Measurements from ENCODE around the gene PSPH.
"Not testable (repeated sequence)": the region's sequence is repeated elsewhere in the genome, so short reads cannot be mapped to it uniquely, and the experiment has no call there.

The PSPH gene

DNA sequence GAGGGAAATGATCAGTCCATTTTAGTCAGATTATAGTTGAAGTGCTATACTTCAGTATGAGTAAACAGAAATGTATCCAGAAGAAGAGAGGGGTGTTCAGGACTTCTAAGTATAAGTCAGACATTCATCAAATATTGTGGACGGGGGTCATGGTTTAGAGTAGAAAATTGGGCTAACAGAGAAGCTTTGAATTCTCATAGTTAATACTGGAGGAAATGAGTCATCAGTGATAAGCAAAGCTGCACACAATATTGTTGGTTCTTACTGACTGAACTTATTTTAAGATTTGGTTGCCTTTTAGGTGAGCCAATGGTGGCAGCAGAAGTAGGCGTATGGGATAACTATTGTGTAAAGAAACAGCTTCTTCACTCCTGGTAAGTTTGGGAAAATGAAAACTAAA lies 11.1 kb upstream of the PSPH start:
- DNase-seq (ENCODE audit: low read depth), result no peak

DNA sequence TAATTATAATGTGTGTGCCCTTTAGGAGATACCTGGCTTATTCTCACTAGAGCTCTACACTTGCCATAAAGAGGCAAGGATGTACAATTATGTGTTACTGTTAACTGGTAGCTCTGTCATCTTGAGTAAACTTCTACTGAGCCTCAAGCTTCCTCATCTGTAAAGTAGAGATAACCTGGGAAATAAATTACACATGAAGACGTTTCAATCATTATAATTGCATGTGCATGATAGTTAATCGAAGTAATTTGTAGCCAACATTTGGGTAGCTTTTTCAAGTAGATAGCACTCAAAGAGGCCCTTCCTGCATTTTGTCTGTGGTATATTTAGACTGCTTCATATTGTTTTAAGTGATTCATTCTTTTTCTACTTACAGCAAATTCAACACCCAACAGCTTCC lies 2.7 kb upstream of the PSPH start:
- no peak for DNase-seq (ENCODE audit: low read depth)

DNA sequence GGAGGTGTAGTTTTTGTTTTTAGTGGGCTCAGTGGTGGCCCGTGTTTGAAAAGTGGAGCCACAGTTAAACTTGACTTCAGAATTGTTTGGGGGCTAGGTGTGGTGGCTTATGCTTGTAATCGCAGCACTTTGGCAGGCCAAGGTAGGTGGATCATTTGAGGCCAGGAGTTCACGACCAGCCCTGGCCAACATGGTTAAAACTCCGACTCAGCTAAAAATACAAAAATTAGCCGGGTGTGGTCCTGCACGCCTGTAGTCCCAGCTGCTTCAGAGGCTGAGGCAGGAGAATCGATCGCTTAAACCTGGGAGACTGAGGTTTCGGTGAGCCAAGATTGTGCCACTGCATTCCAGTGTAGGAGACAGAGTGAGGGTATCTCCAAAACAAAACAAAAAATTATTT lies 2.1 kb upstream of the PSPH start:
- DNase-seq (ENCODE audit: low read depth), result no peak

DNA sequence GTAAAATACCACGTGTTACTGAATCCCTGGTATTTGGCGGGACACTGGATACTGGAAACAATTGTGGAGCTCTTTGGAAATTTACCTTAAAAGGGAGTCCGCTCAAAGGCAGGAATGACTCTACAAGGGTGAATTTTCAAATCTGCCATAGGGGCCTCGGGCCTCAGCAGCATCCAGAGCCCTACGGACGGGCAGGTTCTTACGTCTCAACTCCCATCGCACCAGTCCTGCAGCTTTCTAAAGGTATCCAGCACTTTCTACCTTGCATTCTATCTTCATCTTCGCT lies 248 bp downstream of the PSPH start:
- DNase-seq (ENCODE audit: low read depth), result no peak

DNA sequence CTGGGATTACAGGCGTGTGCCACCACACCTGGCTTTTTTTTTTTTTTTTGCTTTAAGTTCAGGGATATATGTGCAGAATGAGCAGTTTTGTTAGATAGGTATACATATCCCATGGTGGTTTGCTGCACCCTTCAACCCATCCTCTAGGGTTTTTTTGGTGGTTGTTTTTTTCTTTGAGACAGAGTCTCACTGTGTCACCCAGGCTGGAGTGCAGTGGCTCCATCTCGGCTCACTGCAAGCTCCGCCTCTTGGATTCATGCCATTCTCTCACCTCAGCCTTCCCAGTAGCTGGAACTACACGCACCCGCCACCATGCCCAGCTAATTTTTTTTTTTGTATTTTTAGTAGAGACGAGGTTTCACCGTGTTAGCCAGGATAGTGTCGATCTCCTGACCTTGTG lies 2.5 kb downstream of the PSPH start:
- DNase-seq (ENCODE audit: low read depth), result not testable (repeated sequence)

DNA sequence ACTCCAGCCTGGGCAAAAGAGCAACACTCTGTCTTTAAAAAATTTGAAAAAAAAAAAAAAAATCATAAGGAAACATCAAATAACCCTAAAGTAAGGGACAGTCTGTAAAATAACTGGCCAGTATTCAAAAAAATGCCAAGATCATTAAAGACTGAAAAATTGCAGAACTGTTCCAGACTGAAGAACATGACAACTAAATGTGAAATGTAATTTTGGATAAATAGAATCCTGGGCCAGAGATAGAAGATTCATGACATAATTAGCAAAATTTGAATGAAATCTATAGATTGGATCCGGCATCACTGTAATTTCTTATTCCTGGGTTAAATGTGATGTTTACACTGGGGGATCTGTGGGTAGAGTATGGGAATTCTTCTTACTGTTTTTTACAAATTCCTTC lies 3.0 kb downstream of the PSPH start:
- no peak for DNase-seq (ENCODE audit: low read depth)

DNA sequence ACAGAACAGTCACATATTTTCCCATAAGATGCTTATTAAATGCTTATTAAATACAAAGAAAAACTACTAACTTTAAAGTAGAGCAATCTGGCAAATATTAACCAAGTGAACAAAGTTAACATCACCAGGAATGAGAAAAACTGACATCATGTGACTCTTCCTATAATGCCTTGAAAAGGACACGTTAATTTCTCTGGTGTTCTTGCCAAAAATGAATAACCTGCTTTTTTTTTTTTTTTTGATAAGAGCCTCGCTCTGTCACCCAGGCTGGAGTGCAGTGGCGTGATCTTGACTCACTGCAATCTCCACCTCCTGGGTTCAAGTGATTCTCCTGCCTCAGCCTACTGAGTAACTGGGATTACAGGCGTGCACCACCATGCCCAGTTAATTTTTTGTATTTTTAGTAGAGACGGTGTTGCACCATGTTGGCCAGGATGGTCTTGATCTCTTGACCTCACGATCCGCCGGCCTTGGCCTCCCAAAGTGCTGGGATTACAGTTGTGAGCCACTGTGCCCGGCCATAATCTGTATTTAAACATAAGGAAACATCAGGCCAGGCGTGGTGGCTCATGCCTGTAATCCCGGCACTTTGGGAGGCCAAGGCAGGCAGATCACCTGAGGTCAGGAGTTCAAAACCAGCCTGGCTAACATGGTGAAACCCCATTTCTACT lies 3.7 kb downstream of the PSPH start:
- DNase-seq (ENCODE audit: low read depth), result not testable (repeated sequence)

DNA sequence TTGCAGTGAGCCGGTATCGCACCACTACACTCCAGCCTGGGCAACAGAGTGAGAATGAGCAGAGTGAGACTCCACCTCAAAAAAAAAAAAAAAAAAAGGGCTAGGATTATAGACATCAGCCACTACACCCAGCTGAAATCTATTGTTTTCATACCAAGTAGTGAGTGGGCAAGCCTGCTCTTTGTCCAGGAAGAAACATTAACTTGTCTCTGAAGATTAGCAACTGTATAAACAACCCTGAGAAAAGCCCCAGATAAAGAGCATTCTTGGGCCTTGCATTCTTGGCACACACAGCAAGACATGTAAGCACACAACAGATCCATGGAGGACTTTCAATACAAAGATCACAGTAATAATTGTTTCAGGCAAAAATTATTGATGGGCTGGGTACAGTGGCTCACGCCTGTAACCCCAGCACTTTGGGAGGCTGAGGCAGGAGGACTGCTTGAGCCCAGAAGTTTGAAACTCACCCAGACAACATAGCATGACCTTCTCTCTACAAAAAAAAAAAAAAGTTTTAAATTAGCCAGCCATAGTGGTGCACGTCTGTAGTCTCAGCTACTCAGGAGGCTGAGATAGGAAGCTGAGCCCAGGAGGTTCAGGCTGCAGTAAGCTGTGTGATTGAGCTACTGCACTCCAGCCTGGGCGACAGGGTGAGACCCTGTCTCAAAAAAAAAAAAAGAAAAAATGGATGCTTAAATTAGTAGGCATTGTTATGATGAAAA lies 4.4 kb downstream of the PSPH start:
- DNase-seq (ENCODE audit: low read depth), result no peak

DNA sequence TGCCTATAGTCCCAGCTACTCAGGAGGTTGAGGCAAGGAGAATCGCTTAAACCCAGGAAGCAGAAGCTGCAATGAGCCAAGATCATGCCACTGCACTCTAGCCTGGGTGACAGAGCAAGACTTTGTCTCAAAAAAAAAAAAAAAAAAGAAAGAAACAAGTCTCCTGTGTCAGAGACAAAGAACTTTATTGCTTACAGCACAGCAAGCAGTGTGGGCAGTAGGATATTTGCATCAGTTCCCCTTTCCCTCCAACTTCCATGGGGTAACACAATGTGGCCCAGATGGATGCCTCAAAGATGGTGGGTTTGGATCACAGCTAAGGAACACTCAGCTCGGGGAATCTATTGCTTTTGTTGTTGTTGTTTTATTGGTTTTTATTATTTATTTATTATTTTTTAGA lies 5.5 kb downstream of the PSPH start:
- not testable (repeated sequence) for DNase-seq (ENCODE audit: low read depth)

DNA sequence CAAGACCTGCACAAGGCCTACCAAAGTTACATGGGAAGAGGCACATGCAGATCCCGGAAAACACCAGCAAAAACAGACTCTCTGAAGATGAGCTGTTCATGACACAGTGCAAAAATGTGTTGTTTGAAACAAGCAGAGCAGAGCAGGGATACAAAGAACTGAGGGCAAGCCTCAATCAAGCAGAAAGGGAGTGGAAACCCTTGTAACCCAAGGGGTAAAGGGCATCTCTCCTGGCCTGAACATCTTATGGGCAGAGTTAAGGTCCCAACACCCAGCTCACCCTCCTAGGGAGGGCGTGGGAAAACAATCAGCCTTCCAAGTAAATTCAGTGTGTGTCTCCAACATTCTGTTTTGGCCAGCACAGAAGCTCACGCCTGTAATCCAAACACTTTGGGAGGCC lies 10.5 kb downstream of the PSPH start:
- no peak for DNase-seq (ENCODE audit: low read depth)

DNA sequence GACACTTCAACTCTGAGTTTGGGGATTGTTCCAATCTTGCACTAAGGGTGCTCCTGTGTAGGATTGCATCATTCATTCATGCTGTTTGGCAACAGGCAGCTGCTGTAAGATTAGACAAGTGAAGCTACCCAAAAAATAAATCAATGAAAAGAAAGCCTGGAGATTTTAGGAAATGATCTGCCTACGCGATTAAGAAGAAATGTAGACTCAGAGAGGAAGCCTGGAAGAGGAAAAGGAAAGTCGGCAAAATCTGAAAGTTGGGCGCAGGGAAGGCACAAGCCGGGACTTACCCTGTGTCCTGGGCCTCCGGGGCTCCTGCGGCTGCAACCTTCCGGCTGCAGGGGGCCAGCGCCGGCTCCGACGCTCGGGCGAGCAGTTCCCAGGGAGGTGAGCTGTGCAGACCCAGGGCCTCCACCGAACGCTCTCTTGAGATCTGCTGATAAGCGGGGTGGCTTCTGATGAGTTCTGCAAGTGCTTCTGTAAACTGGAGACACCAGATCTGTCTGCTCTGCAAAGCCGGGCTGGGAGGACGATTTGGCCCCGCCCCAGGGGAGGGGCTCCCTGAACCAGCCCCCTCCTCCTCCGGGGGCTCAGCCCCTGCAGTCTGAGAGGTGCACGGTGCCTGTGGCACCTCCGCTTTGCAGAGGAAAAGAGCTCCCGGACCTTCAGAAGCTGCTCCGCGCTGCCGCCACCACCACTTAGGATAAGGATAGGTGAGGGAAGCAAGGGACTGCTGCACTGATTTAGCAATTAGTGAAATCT lies 17.4 kb downstream of the PSPH start:
- DNase-seq (ENCODE audit: low read depth), result peak; percentile 62

DNA sequence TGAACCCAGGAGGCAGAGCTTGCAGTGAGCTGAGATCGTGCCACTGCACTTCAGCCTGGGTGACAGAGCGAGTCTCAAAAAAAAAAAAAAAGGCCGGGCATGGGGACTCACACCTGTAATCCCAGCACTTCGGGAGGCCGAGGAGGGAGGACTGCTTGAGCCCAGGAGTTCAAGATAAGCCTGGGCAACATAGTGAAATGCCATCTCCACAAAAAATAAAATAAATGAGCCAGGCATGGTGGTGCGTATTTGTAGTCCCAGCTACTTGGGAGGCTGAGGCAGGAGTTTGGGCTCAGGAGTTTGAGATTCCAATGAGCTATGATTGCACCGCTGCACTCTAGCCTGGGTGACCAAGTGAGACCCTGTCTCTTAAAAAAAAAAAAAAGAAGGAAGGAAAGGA lies 18.7 kb downstream of the PSPH start:
- DNase-seq (ENCODE audit: low read depth), result not testable (repeated sequence)

DNA sequence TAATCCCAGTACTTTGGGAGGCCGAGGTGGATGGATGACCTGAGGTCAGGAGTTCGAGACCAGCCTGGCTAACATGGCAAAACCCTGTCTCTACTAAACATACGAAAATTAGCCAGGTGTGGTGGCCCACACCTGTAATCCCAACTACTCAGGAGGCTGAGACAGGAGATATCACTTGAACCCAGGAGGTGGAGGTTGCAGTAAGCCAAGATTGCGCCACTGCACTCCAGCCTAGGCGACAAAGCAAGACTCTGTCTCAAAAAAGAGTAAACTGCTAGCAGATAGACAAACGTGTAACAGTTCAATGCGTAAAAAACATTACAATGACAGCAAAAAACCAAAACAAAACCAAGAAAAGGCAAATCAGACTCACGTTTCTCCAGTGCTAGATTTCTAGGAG lies 19.7 kb downstream of the PSPH start:
- DNase-seq (ENCODE audit: low read depth), result not testable (repeated sequence)

DNA sequence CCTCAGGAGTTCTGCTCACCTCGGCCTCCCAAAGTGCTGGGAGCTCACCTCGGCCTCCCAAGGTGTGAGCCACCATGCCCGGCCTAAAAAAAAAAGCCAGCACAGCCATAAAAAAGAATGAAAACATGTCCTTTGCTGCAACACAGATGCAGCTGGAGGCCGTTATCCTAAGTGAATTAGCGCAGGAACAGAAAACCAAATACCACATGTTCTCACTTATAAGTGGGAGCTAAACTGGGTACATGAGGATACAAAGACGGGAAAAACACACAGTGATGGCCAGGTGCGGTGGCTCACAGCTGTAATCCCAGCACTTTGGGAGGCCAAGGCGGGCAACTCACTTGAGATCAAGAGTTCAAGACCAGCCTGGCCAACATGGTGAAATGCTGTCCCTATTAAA lies 20.9 kb downstream of the PSPH start:
- DNase-seq (ENCODE audit: low read depth), result no peak

DNA sequence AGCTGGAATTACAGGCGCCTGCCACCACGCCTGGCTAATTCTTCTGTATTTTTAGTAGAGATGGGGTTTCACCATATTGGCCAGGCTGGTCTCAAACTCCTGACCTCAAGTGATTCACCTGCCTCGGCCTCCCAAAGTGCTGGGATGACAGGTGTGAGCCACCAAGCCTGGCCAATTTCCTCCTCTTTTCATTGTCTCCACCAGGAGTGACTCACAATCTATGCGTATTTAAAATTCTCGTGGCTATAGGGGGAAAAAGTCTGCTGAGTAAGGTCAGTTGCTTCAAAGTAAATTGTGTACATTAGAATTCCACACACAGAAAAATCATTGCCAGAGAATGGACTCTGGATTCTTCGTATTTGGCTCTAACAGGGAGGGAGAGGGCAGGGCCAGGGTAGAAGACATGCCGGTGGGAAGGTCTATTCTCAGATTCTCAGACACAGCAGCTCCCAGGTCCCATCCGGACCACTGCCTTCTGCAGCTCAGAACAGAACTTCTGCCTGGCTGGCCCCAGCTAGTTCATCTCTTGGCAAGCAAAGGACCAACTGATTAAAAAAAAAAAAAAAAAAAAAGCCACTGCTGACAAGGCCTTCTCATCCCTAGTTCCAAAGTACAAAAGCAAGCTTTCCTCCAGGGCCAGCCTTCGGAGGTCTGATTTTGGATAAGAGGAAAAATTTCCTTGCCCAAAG lies 22.2 kb downstream of the PSPH start:
- DNase-seq (ENCODE audit: low read depth), result no peak

DNA sequence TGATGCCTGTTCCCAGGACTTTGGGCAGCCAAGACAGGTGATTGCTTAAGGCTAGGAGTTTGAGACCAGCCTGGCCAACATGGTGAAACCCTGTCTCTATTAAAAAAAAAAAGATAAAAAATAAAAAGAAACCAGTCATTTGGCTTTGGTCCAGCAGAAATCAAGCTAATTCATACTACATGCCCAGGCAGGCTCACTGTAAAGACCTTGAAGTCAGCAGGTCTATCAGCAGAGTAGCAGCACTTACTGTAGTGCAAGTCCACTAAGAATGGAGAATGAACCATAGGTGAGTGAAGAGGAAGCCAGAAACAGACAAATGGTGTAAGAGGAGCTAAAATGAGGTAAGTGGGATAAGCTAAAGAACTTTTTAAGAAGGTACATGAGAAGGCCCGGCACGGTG lies 24.7 kb downstream of the PSPH start:
- no peak for DNase-seq (ENCODE audit: low read depth)

DNA sequence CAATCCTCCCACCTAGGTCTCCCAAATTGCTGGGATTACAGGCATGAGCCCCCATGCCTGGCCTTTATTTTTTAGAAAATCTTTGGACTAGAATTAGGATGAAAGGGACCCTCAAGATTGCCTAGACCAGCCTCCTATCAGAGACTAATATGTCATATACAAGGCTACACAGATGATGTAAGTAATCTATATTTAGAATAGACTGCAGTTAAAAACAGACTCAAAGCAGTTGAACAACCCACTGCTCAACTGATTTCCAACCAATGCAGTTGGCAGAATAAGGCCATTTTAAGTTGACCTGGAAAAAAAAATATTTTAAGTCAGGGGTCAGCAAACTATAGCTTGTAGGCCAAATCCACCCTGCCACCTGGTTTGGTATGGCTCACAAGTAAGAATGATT lies 27.7 kb downstream of the PSPH start:
- DNase-seq (ENCODE audit: low read depth), result no peak

DNA sequence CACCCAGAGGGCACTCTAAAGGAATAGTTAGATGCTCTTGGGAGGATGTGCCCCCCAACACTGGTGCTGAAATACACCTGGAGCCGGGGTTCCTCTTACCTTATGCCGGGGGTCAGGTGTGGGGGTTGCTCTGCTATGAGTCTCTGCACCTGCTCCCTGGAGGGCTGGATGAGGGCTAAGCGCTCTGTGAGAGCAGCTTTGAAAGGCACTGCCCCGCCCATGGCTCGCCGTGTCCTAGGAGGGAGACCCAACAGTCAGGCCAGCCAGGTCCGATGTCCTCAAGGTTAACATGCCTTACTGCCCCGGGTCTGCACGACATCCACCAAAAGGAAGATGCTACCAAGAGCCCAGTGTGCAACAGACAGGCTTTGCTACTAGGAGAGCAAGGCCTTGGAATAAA lies 31.7 kb downstream of the PSPH start:
- no peak for DNase-seq (ENCODE audit: low read depth)

DNA sequence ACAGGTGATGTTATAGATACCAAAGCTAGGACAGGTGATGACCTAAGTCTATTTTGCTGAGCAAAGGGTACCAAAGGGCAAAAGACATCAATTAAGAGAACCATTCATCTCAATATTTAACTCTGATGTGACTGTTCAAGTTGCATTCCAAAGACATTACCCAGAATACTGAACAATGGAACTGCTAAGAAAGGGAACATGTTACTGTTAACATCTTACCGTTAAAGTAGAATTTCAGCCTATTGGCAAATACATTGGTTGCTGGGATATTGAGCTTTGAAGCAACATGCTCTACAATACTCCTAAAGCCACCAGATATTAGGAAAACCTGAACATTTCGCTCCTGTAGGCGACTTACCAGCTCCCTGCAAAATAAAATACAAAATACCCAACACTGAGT lies 34.2 kb downstream of the PSPH start:
- not testable (repeated sequence) for DNase-seq (ENCODE audit: low read depth)

DNA sequence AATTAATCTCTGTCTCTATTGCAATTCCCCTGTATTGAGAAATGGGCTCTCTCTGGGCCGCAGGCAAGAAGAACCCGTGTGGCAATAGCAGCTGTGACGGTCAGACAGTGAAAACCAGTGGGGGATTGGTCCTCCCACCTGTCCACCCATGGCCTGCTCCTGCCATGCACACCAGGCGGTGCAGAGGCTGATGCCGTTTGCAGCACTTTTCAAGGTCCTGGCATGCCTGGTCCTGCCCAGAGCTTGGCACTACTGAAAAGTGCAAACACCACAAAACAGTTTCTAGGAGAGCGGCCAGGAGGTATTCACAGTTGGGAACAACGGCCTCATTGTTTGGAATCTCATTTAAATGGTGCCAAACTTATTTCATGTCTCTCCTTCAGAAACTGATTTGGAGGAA lies 41.5 kb downstream of the PSPH start:
- DNase-seq (ENCODE audit: low read depth), result no peak

DNA sequence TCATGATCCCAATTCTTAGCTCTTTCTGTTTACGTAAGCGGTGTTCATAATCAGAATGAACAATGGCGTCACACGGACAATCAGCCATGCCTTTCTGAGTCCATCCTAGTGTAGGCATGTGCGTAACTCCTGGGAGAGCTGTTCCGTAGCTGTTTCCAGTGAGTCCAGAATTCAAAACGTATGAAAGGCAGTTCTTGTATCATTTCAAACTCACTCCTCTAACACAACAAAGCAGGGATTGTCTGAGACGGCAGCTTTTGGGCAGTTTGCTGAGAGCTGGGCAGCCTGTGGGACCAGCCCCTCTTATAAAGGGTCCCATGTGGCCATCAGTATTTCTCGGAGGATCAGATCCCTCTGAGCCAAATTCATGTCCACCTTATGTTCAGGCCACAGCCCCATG lies 43.4 kb downstream of the PSPH start:
- no peak for DNase-seq (ENCODE audit: low read depth)

DNA sequence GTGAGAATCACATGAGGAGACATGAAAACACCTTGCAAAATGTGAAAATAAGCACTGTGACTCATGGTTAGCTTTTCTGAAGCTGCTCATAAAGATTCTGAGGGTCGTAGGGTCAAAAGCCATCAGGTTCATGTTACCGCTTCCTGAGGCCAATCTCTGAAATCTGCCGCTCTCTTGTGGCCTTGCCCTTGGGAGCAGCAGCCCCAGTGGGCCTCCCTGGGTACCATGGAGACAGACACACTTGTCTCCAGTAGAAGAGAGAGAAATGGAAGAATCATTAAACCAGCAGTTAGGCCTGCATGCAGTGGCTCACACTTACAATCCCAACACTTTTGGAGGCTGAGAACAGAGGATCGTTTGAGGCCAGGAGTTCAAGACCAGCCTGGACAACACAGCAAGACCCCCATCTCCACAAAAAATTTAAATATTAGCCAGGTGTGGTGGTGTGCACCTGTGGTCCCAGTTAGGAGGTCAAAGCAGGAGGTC lies 44.0 kb downstream of the PSPH start:
- no peak for DNase-seq (ENCODE audit: low read depth)

DNA sequence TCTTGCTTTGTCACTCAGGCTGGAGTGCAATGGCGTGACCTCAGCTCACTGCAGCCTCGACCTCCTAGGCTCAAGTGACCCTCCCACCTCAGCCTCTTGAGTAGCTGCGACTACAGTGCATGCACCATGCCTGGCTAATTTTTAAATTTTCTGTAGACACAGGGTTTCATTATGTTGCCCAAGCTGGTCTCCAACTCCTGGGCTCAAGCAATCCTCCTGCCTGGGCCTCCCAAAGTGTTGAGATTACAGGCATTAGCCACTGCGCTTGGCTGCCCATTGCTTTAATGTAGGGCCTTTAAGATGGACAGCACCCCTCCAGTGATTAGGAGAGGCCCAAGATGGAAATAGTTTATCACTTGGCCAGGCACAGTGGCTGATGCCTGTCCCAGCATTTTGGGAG lies 47.5 kb downstream of the PSPH start:
- DNase-seq (ENCODE audit: low read depth), result no peak
